Esophagus squamous epithelium (tissue), 4 donors: ENCODE data around the gene XK.

ENCODE experiments used
- POLR2A ChIP-seq, 4 donors: fragments of 450-650 bp; IDR thresholded peaks; one replicate each; pipeline ENCODE4 v1.6.1; 2017; ENCODE audit warnings: antibody characterized with exemption in 4 of 4, mild to moderate bottlenecking in 4 of 4, moderate library complexity in 3 of 4
- TF ChIP-seq, protein P1 (sequence below), 6 experiments: fragments of 450-650 bp in 4 of 6; fragments of 200-600 bp in 2 of 6; sonication (generic) in 2 of 6; IDR thresholded peaks; one replicate each; pipeline ENCODE4 v1.5.1; 2016 to 2019; ENCODE audit warnings: antibody characterized with exemption in 6 of 6, mild to moderate bottlenecking in 4 of 6, moderate library complexity in 4 of 6

GRCh38 chrX:37644381-37645305 is 40.9 kb upstream of the XK start:
- TF ChIP-seq, protein P1, sequence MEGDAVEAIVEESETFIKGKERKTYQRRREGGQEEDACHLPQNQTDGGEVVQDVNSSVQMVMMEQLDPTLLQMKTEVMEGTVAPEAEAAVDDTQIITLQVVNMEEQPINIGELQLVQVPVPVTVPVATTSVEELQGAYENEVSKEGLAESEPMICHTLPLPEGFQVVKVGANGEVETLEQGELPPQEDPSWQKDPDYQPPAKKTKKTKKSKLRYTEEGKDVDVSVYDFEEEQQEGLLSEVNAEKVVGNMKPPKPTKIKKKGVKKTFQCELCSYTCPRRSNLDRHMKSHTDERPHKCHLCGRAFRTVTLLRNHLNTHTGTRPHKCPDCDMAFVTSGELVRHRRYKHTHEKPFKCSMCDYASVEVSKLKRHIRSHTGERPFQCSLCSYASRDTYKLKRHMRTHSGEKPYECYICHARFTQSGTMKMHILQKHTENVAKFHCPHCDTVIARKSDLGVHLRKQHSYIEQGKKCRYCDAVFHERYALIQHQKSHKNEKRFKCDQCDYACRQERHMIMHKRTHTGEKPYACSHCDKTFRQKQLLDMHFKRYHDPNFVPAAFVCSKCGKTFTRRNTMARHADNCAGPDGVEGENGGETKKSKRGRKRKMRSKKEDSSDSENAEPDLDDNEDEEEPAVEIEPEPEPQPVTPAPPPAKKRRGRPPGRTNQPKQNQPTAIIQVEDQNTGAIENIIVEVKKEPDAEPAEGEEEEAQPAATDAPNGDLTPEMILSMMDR (IDR thresholded peaks at IDR 0.05), result no peak
- TF ChIP-seq POLR2A (IDR thresholded peaks at IDR 0.05), result no peak
